Measurements from ENCODE around the gene GPR141.

The GPR141 gene

GRCh38 chr7:37732888-37733287 is 49.3 kb downstream of the GPR141 start:
- no peak for DNase-seq

DNA sequence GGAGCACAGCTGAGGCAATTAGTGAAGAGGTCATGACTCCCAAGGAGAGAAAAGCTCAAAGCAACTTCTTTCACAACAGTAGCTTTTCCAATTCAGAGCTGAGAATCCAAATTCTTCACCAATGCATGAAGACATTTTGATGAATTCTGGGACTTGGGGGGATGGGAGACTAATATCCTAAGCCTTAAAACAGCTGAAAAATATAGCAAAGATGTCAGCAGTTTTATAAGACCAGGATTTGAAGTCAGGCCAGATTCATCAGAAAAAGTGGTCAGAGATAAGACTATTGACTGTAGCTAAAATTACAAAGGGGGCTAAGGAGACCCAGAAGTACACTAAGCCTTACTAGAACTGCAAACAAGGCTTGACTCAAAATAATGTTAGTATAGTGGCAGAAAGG is 51.6 kb downstream of the GPR141 start:
- no peak for DNase-seq

- no peak for DNase-seq
Measured at GRCh38 chr7:37738321-37738720, 54.8 kb downstream of the GPR141 start.

DNA sequence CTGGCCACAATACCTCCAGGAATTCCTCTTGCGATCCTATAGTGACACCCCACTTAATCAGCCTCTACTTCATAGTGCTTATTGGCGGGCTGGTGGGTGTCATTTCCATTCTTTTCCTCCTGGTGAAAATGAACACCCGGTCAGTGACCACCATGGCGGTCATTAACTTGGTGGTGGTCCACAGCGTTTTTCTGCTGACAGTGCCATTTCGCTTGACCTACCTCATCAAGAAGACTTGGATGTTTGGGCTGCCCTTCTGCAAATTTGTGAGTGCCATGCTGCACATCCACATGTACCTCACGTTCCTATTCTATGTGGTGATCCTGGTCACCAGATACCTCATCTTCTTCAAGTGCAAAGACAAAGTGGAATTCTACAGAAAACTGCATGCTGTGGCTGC is 56.8 kb downstream of the GPR141 start:
- no peak for DNase-seq

- no peak for DNase-seq
Measured at GRCh38 chr7:37741776-37742175, 58.2 kb downstream of the GPR141 start.

- DNase-seq: no peak
Measured at GRCh38 chr7:37751096-37751495, 67.5 kb downstream of the GPR141 start.

DNA sequence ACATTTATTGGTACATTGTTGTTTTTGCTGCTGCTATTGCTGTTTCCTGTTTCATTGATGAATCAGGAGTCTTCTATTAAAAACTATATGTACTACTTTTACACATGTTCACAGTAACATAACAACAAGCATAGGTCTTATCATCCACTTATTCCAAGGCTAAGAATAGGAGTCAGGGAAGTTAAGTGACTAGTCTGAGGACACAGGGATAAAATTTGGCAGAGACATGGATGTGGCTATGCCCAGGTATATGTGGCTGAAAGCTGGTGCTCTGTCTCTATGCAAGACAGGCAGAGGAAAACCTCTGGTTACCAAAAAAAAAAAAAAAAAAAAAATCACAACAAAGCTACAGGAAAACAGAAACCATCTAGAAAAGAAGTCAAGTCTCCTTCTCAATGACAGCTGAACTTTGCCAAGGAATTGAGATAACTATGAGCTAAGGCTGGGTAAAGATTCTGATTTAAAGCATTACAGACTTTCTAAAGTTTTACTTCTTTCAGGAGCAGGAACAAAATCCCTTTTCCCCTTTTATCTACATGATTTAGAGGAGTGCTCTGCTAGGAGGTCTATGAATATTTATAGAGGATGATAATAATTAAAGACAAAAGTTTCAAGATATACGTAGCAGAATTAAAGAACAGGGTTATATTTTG is 70.0 kb downstream of the GPR141 start:
- no peak for DNase-seq

GRCh38 chr7:37756797-37757551 is 73.4 kb downstream of the GPR141 start:
- DNase-seq: no peak

DNA sequence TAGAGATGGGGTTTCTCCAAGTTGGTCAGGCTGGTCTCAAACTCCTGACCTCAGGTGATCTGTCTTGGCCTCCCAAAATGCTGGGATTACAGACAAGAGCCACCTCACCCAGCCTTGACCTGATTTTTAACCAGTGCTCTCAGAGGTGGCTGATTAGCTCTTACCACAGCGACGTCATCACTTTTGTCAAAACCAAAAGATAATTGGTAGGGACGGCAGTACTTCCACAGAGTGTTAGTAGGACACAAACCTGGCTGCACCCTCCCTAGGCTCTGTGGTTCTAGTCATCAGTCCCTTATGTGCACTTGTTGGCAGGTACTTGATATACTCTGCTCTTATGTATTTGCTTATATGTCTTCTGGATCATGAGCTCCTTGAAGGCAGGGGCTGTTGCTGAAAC is 74.0 kb downstream of the GPR141 start:
- no peak for DNase-seq

DNA sequence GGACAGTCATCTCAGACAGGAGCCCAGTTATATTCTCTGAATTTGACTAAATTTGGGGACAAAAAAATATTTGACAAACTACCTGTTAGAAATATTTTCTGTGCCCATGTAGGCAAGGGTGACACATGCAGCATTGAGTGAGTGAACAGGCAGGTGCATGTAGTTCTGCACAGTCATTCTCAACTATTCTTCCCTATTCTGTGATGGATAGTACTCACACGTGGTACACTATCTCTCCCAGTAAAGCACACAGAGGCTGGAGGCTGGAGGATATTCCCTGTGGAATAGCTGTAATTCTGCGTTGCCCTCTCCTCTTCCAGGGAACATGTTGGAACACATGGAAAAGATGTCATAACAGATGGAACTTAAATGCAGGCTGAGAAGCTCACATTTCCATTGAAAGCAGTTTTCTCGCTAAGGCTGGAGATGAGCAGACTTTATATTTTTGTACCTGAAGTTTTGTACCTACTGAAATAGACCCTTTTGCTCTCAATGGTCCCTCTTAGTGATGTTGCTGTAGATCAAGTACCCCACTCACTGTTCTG is 75.0 kb downstream of the GPR141 start:
- no peak for DNase-seq

DNA sequence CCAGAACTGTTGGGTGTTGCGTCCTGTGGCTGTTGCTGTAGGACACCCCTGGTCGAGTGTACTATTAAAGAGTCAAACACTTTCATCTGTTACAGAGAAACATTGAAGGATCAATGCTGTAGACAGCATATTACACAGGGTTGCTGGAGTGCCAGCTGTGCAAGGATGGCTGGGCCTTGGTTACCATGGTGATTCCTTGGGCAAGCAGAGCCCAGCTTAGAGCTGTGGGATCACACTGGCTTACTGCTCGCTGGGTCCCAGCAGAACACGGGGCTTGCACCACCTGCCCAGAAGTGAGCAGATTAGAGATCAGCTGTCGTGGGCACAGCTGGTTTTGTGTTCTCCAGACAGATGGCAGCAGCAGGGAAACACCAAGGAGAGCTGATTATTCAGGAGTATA is 76.0 kb downstream of the GPR141 start:
- no peak for DNase-seq

GRCh38 chr7:37765421-37765829 is 81.9 kb downstream of the GPR141 start:
- no peak for DNase-seq

- no peak for DNase-seq
Measured at GRCh38 chr7:37765872-37766525, 82.4 kb downstream of the GPR141 start.

- no peak for DNase-seq
Measured at GRCh38 chr7:37768611-37769010, 85.0 kb downstream of the GPR141 start.

DNA sequence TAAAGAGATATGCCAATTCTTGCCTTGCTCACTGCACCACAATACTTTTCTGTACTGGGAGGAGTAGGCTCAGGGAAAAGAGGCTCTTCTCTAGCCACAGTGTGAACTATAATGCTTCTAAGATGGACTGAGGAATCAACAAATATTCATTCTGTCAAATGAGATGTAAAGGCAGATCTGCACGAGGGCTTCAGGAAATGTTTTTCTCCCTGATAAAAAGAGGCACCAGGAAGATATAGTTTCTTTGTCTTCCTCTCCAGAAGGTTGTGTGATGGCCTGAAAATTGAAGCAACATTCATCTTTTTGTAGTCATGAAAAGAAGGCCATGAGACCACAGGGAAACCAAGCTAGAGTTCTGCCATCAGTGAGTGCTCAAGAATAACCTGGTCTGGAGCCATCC is 85.7 kb downstream of the GPR141 start:
- DNase-seq: no peak

DNA sequence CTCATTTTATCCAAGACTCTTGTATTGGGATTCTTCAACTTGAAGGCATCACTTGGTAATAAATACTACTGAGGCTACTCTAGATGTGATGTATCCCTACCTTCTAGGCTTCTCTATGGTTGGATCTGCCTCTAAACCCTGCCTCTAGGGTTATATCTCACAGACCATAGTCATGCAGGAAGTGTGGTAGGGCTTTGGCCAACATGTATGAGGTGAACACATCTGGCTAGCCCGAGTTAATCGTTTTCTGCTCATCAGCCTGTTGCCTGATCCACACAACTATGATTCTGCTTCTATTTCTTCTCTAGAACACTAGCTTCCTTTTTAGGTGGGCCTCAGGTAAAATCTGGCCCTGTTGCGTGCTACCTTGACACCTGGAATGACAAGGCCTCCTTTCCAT is 86.2 kb downstream of the GPR141 start:
- DNase-seq: no peak

DNA sequence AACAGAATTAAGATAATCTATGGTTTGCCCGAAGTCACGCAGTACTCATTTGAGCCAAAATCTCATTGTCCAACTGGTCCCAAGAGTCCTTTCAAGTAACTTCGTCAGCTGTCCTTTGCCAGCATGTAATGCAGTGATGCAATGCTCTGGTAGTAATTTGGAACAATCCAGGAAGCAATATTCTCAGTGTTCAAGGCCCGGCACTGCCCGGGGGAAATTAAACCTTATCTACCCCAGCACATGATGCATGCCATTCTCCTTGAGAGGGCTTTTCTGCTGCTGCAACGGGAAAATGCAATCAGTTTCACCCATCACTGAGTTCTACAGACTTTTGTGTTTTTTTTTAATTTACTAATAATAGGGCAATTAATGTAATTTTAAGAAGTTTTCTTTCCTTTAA is 87.3 kb downstream of the GPR141 start:
- DNase-seq: no peak

DNA sequence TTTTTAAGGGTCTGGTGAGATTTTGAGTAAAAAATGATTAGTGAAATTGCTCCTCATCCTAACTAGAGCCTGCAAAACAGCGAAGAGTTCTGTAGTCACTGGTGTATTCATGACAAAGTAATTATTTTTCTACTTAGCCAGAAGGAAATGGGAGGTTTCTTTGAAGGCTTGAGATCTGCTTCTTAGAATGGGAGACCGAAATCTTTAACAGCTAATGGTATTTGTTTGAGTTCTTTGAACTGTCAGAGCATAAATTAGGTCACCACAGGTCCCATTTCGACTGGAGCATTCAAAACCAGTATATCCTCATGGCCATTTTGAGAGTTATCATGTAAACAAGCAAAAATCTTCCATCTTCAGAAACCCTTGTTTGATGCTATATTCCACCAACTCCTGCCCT is 87.8 kb downstream of the GPR141 start:
- DNase-seq: no peak

- DNase-seq: no peak
Measured at GRCh38 chr7:37771801-37772200, 88.2 kb downstream of the GPR141 start.

GRCh38 chr7:37775921-37776320 is 92.4 kb downstream of the GPR141 start:
- no peak for DNase-seq

- DNase-seq: no peak
Measured at GRCh38 chr7:37781156-37781555, 97.6 kb downstream of the GPR141 start.

GRCh38 chr7:37782166-37782565 is 98.6 kb downstream of the GPR141 start:
- no peak for DNase-seq

DNA sequence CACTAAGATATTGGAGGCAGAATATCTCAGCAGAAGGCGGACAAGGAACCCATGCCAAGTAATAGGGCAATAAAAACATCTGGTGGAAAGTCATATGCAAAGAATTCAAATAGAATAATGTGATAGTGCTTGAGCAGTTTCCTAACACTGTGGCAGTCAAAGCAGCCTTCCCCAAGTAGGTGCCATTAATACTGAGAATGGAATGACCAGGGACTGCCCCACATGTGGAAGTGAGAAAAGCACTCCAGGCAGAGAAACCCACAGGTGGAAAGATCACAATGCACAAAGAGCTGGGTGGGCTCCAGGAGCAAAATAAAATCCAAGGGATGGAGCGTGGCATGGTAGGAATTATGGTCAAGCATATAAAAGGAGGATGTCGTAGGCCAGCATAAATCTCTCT is 100.4 kb downstream of the GPR141 start:
- no peak for DNase-seq
